ENCODE measurements around the gene CATSPER1. TPM values are rescaled to one million over a fixed set of nuclear protein-coding genes. Genes with fewer than 3 reads are reported as not detected.
A peak's percentile ranks its signal among the peaks of the same experiment; 100 is the strongest.

Gene CATSPER1
- total RNA-seq, 3 donors from 2014 or later (not counting 1 experiment from before 2014, with no cell fraction given): 12.2 to 16.9 (median 13.3) TPM

GRCh38 chr11:66051371-66051765 is 25.1 kb upstream of the CATSPER1 start:
- no peak for DNase-seq
- ATAC-seq: no peak
- Histone ChIP-seq H3K9me3 (ENCODE audit: control insufficient read depth, insufficient read depth, low read length) (no peaks in the 10 kb centered on the region), H3K27ac (ENCODE audit: low read length) (peak overlapping the region; percentile 69), H3K36me3 (ENCODE audit: control insufficient read depth, insufficient read depth, low read length) (peaks cover 19% of the 10 kb centered on the region), H3K4me1 (ENCODE audit: control insufficient read depth, insufficient read depth, low read length) (peaks cover 23% of the 10 kb centered on the region), H3K4me3 (ENCODE audit: low read length) (peak overlapping the region; percentile 97), H3K27me3 (ENCODE audit: control insufficient read depth, insufficient read depth, low read length) (peaks cover 3% of the 10 kb centered on the region)
- Mint-ChIP-seq H3K36me3 (no peaks in the 10 kb centered on the region), H3K27ac (peak overlapping the region; percentile 98), H3K9me3 (no peaks in the 10 kb centered on the region), H3K27me3 (ENCODE audit: low read depth in 2 of 2) (peaks cover 0 to 11% of the 10 kb centered on the region in 2 donors), H3K4me1 (peaks cover 27 to 34% of the 10 kb centered on the region in 2 donors), H3K4me3 (peak overlapping the region; percentile 89)
- TF ChIP-seq CTCF (IDR thresholded peaks at IDR 0.05): no peak
- 50% methylated on average over 11 of the region's 12 CpGs for WGBS (ENCODE audit: insufficient coverage)
- intact Hi-C loops (cut with micrococcal nuclease): no loop called here

GRCh38 chr11:66050581-66051231 is 24.4 kb upstream of the CATSPER1 start:
- H3K27ac ChIP-seq (ENCODE audit: low read length): no peak overlapping the region
- peaks cover 23% of the 10 kb centered on the region for H3K4me1 ChIP-seq (ENCODE audit: control insufficient read depth, insufficient read depth, low read length)
- H3K36me3 ChIP-seq (ENCODE audit: control insufficient read depth, insufficient read depth, low read length): peaks cover 15% of the 10 kb centered on the region
- WGBS (ENCODE audit: insufficient coverage): 100% methylated on average over 4 of the region's 5 CpGs
- no peak for TF ChIP-seq CTCF (IDR thresholded peaks at IDR 0.05)
- intact Hi-C loops (cut with micrococcal nuclease): no loop called here
- no peak overlapping the region for H3K4me3 ChIP-seq (ENCODE audit: low read length)
- Mint-ChIP-seq H3K4me3 (peak overlapping the region; percentile 89), H3K4me1 (peaks cover 27 to 34% of the 10 kb centered on the region in 2 donors), H3K27ac (peak overlapping the region; percentile 98), H3K27me3 (ENCODE audit: low read depth in 2 of 2) (peaks cover 0 to 11% of the 10 kb centered on the region in 2 donors), H3K36me3 (no peaks in the 10 kb centered on the region), H3K9me3 (no peaks in the 10 kb centered on the region)
- no peak for ATAC-seq
- H3K27me3 ChIP-seq (ENCODE audit: control insufficient read depth, insufficient read depth, low read length): peaks cover 3% of the 10 kb centered on the region
- no peak for DNase-seq
- no peaks in the 10 kb centered on the region for H3K9me3 ChIP-seq (ENCODE audit: control insufficient read depth, insufficient read depth, low read length)

GRCh38 chr11:66048547-66049323 is 22.5 kb upstream of the CATSPER1 start, which contains the start of gene GAL3ST3:
Gene GAL3ST3 (minus strand): TSS chr11:66049161. CDS start chr11:66045415, 3,746 bp downstream.
- no peak within 1 kb of the TSS for H3K27ac Mint-ChIP-seq

More at GRCh38 chr11:66048547-66049323, 22.5 kb upstream of the CATSPER1 start, which contains the start of gene GAL3ST3:
- H3K4me1 ChIP-seq (ENCODE audit: control insufficient read depth, insufficient read depth, low read length): peaks cover 33% of the 10 kb centered on the region
- H3K9me3 ChIP-seq (ENCODE audit: control insufficient read depth, insufficient read depth, low read length): no peaks in the 10 kb centered on the region
- WGBS (ENCODE audit: insufficient coverage): 20% methylated on average over 33 of the region's 39 CpGs
- intact Hi-C loops (cut with micrococcal nuclease): no loop called here
- Mint-ChIP-seq H3K4me1 (peaks cover 34 to 37% of the 10 kb centered on the region in 2 donors), H3K4me3 (no peak within 1 kb of the TSS), H3K27me3 (ENCODE audit: low read depth in 2 of 2) (peaks cover 0 to 11% of the 10 kb centered on the region in 2 donors), H3K9me3 (no peaks in the 10 kb centered on the region), H3K36me3 (no peaks in the 10 kb centered on the region)
- no peak within 1 kb of the TSS for H3K27ac ChIP-seq (ENCODE audit: low read length)
- H3K4me3 ChIP-seq (ENCODE audit: low read length): no peak within 1 kb of the TSS
- ATAC-seq: no peak
- H3K36me3 ChIP-seq (ENCODE audit: control insufficient read depth, insufficient read depth, low read length): peaks cover 2% of the 10 kb centered on the region
- no peak for TF ChIP-seq CTCF (IDR thresholded peaks at IDR 0.05)
- DNase-seq: no peak
- H3K27me3 ChIP-seq (ENCODE audit: control insufficient read depth, insufficient read depth, low read length): peaks cover 3% of the 10 kb centered on the region

Measured in natural killer cell (primary cell).